Panc1 (cell line): ENCODE data around the gene KRT72.

Experiments used
- POLR2AphosphoS5 ChIP-seq: IDR thresholded peaks from 2 replicates; pipeline ENCODE4 v1.6.1; 2012; ENCODE audit warnings: mild to moderate bottlenecking, low read depth, low read length, moderate library complexity
- SIN3A ChIP-seq: IDR thresholded peaks from 2 replicates; pipeline ENCODE4 v1.6.1; 2012; ENCODE audit warnings: low read depth, mild to moderate bottlenecking, low read length, moderate library complexity, borderline replicate concordance; ENCODE audit not compliant: insufficient read depth
- TF ChIP-seq, protein P1 (sequence below): fragments of 450-650 bp; IDR thresholded peaks from 2 replicates; pipeline ENCODE4 v1.5.1; 2017; ENCODE audit warnings: mild to moderate bottlenecking

DNA sequence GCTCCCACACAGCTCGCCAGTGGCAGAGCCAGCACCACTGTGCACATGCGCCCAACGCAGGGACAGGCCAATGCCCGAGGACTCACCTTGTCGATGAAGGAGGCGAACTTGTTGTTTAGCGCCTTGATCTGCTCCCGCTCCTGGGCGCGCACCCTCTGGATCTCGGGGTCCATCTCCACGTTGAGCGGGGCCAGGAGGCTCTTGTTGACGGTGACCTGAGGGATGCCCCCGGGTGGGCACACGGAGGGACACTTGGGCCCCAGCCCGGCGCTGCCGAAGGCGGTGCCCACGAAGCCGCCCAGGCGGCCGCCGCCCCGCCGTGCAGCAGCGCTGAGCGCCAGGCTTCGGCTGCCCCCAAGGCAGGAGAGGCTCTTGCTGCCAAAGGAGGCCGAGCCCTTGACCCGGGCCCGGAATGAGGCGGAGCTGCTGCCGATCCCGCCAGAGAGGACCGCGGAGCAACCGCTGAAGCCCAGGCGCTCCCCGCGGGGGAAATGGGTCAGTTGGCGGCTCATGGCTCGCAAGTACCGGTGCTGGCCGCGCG, at the start of gene KRT72:
- TF ChIP-seq, protein P1, sequence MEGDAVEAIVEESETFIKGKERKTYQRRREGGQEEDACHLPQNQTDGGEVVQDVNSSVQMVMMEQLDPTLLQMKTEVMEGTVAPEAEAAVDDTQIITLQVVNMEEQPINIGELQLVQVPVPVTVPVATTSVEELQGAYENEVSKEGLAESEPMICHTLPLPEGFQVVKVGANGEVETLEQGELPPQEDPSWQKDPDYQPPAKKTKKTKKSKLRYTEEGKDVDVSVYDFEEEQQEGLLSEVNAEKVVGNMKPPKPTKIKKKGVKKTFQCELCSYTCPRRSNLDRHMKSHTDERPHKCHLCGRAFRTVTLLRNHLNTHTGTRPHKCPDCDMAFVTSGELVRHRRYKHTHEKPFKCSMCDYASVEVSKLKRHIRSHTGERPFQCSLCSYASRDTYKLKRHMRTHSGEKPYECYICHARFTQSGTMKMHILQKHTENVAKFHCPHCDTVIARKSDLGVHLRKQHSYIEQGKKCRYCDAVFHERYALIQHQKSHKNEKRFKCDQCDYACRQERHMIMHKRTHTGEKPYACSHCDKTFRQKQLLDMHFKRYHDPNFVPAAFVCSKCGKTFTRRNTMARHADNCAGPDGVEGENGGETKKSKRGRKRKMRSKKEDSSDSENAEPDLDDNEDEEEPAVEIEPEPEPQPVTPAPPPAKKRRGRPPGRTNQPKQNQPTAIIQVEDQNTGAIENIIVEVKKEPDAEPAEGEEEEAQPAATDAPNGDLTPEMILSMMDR: no peak
- TF ChIP-seq POLR2AphosphoS5 (no peak), SIN3A (no peak)
